ENCODE data around the gene CLP1.

CLP1 gene

GRCh38 chr11:57667117-57667735 is 9.7 kb downstream of the CLP1 start:
- ChIA-PET POLR2A (interaction anchor here (0.6 to 2.0 kb wide), 4 partner anchors 9 to 122 kb away, joined by 3 to 7 read pairs (median 4); partner anchors contain the start of gene CLP1), CTCF (interaction anchor here (0.8 to 2.1 kb wide), 5 partner anchors 9 to 849 kb away, joined by 3 to 10 read pairs (median 4); partner anchors contain the start of gene CLP1)
- Histone ChIP-seq H3K27me3 (replicated peaks in 2 of 5; ENCODE audit: control insufficient read depth in 4 of 5, insufficient read depth in 5 of 5, low read length in 4 of 5) (no peaks in the 10 kb centered on the region), H3K4me1 (ENCODE audit: control extremely low read depth in 1 of 4, control insufficient read depth in 4 of 4, insufficient read depth in 4 of 4, low read length in 3 of 4) (peaks cover 10 to 27% (median 20%) of the 10 kb centered on the region in 4 experiments), H3K4me3 (ENCODE audit: control insufficient read depth in 1 of 7, extremely low read depth in 1 of 7, insufficient read depth in 4 of 7, low read depth in 2 of 7, low read length in 6 of 7) (peak overlapping the region; percentile 77 to 99 (median 96)), H3K9me3 (ENCODE audit: control extremely low read depth in 1 of 5, control insufficient read depth in 4 of 5, insufficient read depth in 2 of 5, low read depth in 1 of 5, low read length in 4 of 5) (no peaks in the 10 kb centered on the region), H3K36me3 (ENCODE audit: control insufficient read depth in 4 of 4, insufficient read depth in 4 of 4, low read length in 3 of 4) (peaks cover 6 to 15% (median 11%) of the 10 kb centered on the region in 4 experiments), H3K27ac (ENCODE audit: insufficient read depth in 1 of 2, low read depth in 1 of 2, low read length in 2 of 2, poor library complexity in 1 of 2, severe bottlenecking in 2 of 2) (peak overlapping the region; percentile 100)
- WGBS (ENCODE audit: insufficient coverage) = 0% methylated on average over 24 of the region's 29 CpGs
- DNase-seq = peak; percentile 99 to 100 (median 99)

GRCh38 chr11:57667736-57668433 is 10.3 kb downstream of the CLP1 start, which contains the start of gene ZDHHC5:
ZDHHC5 (plus strand) TSS chr11:57668114; CDS start chr11:57673091, 4,977 bp downstream.
- Histone ChIP-seq H3K9me3 (ENCODE audit: control extremely low read depth in 1 of 5, control insufficient read depth in 4 of 5, insufficient read depth in 2 of 5, low read depth in 1 of 5, low read length in 4 of 5) (no peaks in the 10 kb centered on the region), H3K36me3 (ENCODE audit: control insufficient read depth in 4 of 4, insufficient read depth in 4 of 4, low read length in 3 of 4) (peaks cover 6 to 15% (median 13%) of the 10 kb centered on the region in 4 experiments), H3K4me3 (ENCODE audit: control insufficient read depth in 1 of 7, extremely low read depth in 1 of 7, insufficient read depth in 4 of 7, low read depth in 2 of 7, low read length in 6 of 7) (peak within 1 kb of the TSS; percentile 84 to 99 (median 97)), H3K4me1 (ENCODE audit: control extremely low read depth in 1 of 4, control insufficient read depth in 4 of 4, insufficient read depth in 4 of 4, low read length in 3 of 4) (peaks cover 10 to 27% (median 20%) of the 10 kb centered on the region in 4 experiments), H3K27ac (ENCODE audit: insufficient read depth in 1 of 2, low read depth in 1 of 2, low read length in 2 of 2, poor library complexity in 1 of 2, severe bottlenecking in 2 of 2) (peak within 1 kb of the TSS; percentile 100), H3K27me3 (replicated peaks in 2 of 5; ENCODE audit: control insufficient read depth in 4 of 5, insufficient read depth in 5 of 5, low read length in 4 of 5) (no peaks in the 10 kb centered on the region)
- WGBS (ENCODE audit: insufficient coverage) = 0% methylated on average over 86 of the region's 96 CpGs
- peak; percentile 100 for DNase-seq
- ChIA-PET POLR2A (interaction anchor here (0.6 to 2.0 kb wide), 4 partner anchors 10 to 121 kb away, joined by 3 to 7 read pairs (median 4); partner anchors contain the start of gene CLP1), CTCF (interaction anchor here (1.9 kb wide), 1 partner anchor 23 kb away, joined by 10 read pairs; no protein-coding TSS in a partner anchor)

- WGBS (ENCODE audit: insufficient coverage) = 0% methylated on average over 17 of the region's 31 CpGs
- peak overlapping the region; percentile 100 for H3K27ac ChIP-seq (ENCODE audit: insufficient read depth in 1 of 2, low read depth in 1 of 2, low read length in 2 of 2, poor library complexity in 1 of 2, severe bottlenecking in 2 of 2)
- CTCF ChIA-PET = no interaction called here
- H3K9me3 ChIP-seq (ENCODE audit: control extremely low read depth in 1 of 5, control insufficient read depth in 4 of 5, insufficient read depth in 2 of 5, low read depth in 1 of 5, low read length in 4 of 5) = no peaks in the 10 kb centered on the region
- DNase-seq = peak in 2 of 3 donors; percentile 68 to 71
- H3K36me3 ChIP-seq (ENCODE audit: control insufficient read depth in 4 of 4, insufficient read depth in 4 of 4, low read length in 3 of 4) = peaks cover 8 to 19% (median 15%) of the 10 kb centered on the region in 4 experiments
- peaks cover 10 to 28% (median 20%) of the 10 kb centered on the region in 4 experiments for H3K4me1 ChIP-seq (ENCODE audit: control extremely low read depth in 1 of 4, control insufficient read depth in 4 of 4, insufficient read depth in 4 of 4, low read length in 3 of 4)
- H3K27me3 ChIP-seq (replicated peaks in 2 of 5; ENCODE audit: control insufficient read depth in 4 of 5, insufficient read depth in 5 of 5, low read length in 4 of 5) = no peaks in the 10 kb centered on the region
- POLR2A ChIA-PET = interaction anchor here (0.7 to 2.0 kb wide), 3 partner anchors 11 to 19 kb away, joined by 3 to 7 read pairs (median 3); partner anchors contain the start of gene CLP1
- peak overlapping the region; percentile 84 to 99 (median 97) for H3K4me3 ChIP-seq (ENCODE audit: control insufficient read depth in 1 of 7, extremely low read depth in 1 of 7, insufficient read depth in 4 of 7, low read depth in 2 of 7, low read length in 6 of 7)
Observed at GRCh38 chr11:57668434-57668782, 10.8 kb downstream of the CLP1 start.

GRCh38 chr11:57674251-57674650 is 16.7 kb downstream of the CLP1 start:
- Histone ChIP-seq H3K9me3 (ENCODE audit: control extremely low read depth in 1 of 5, control insufficient read depth in 4 of 5, insufficient read depth in 2 of 5, low read depth in 1 of 5, low read length in 4 of 5) (no peaks in the 10 kb centered on the region), H3K27me3 (replicated peaks in 2 of 5; ENCODE audit: control insufficient read depth in 4 of 5, insufficient read depth in 5 of 5, low read length in 4 of 5) (no peaks in the 10 kb centered on the region), H3K4me1 (ENCODE audit: control extremely low read depth in 1 of 4, control insufficient read depth in 4 of 4, insufficient read depth in 4 of 4, low read length in 3 of 4) (peaks cover under 1 to 17% (median 6%) of the 10 kb centered on the region in 4 experiments), H3K4me3 (ENCODE audit: control insufficient read depth in 1 of 7, extremely low read depth in 1 of 7, insufficient read depth in 4 of 7, low read depth in 2 of 7, low read length in 6 of 7) (no peak overlapping the region), H3K27ac (ENCODE audit: insufficient read depth in 1 of 2, low read depth in 1 of 2, low read length in 2 of 2, poor library complexity in 1 of 2, severe bottlenecking in 2 of 2) (peak overlapping the region in 1 of 2 experiments; percentile 16), H3K36me3 (ENCODE audit: control insufficient read depth in 4 of 4, insufficient read depth in 4 of 4, low read length in 3 of 4) (peaks cover 20 to 55% (median 34%) of the 10 kb centered on the region in 4 experiments)
- CTCF ChIA-PET = interaction anchor here (1.1 to 1.5 kb wide), 2 partner anchors 11 to 19 kb away, joined by 3 read pairs; no protein-coding TSS in a partner anchor
- no peak for DNase-seq
- POLR2A ChIA-PET = no interaction called here

GRCh38 chr11:57675176-57675941 is 17.8 kb downstream of the CLP1 start:
- DNase-seq = no peak
- Histone ChIP-seq H3K27ac (ENCODE audit: insufficient read depth in 1 of 2, low read depth in 1 of 2, low read length in 2 of 2, poor library complexity in 1 of 2, severe bottlenecking in 2 of 2) (no peak overlapping the region), H3K36me3 (ENCODE audit: control insufficient read depth in 4 of 4, insufficient read depth in 4 of 4, low read length in 3 of 4) (peaks cover 20 to 64% (median 36%) of the 10 kb centered on the region in 4 experiments), H3K4me3 (ENCODE audit: control insufficient read depth in 1 of 7, extremely low read depth in 1 of 7, insufficient read depth in 4 of 7, low read depth in 2 of 7, low read length in 6 of 7) (no peak overlapping the region), H3K4me1 (ENCODE audit: control extremely low read depth in 1 of 4, control insufficient read depth in 4 of 4, insufficient read depth in 4 of 4, low read length in 3 of 4) (peaks cover 0 to 6% (median 0%) of the 10 kb centered on the region in 4 experiments), H3K9me3 (ENCODE audit: control extremely low read depth in 1 of 5, control insufficient read depth in 4 of 5, insufficient read depth in 2 of 5, low read depth in 1 of 5, low read length in 4 of 5) (no peaks in the 10 kb centered on the region), H3K27me3 (replicated peaks in 2 of 5; ENCODE audit: control insufficient read depth in 4 of 5, insufficient read depth in 5 of 5, low read length in 4 of 5) (no peaks in the 10 kb centered on the region)
- CTCF ChIA-PET = interaction anchor here (0.8 to 1.5 kb wide), 6 partner anchors 9 to 34 kb away, joined by 3 to 4 read pairs (median 3); no protein-coding TSS in a partner anchor
- WGBS (ENCODE audit: insufficient coverage) = 100% methylated on average over 1 of the region's 3 CpGs
- POLR2A ChIA-PET = no interaction called here

GRCh38 chr11:57679396-57679795 is 21.8 kb downstream of the CLP1 start:
- no peaks in the 10 kb centered on the region for H3K9me3 ChIP-seq (ENCODE audit: control extremely low read depth in 1 of 5, control insufficient read depth in 4 of 5, insufficient read depth in 2 of 5, low read depth in 1 of 5, low read length in 4 of 5)
- ChIA-PET POLR2A (no interaction called here), CTCF (interaction anchor here (1.1 to 1.6 kb wide), 3 partner anchors 10 to 111 kb away, joined by 3 to 4 read pairs (median 4); partner anchors contain the start of gene UBE2L6)
- WGBS (ENCODE audit: insufficient coverage) = 100% methylated on average over 3 of the region's 4 CpGs
- DNase-seq = no peak
- no peak overlapping the region for H3K4me3 ChIP-seq (ENCODE audit: control insufficient read depth in 1 of 7, extremely low read depth in 1 of 7, insufficient read depth in 4 of 7, low read depth in 2 of 7, low read length in 6 of 7)
- no peak overlapping the region for H3K27ac ChIP-seq (ENCODE audit: insufficient read depth in 1 of 2, low read depth in 1 of 2, low read length in 2 of 2, poor library complexity in 1 of 2, severe bottlenecking in 2 of 2)
- H3K4me1 ChIP-seq (ENCODE audit: control extremely low read depth in 1 of 4, control insufficient read depth in 4 of 4, insufficient read depth in 4 of 4, low read length in 3 of 4) = no peaks in the 10 kb centered on the region
- H3K27me3 ChIP-seq (replicated peaks in 2 of 5; ENCODE audit: control insufficient read depth in 4 of 5, insufficient read depth in 5 of 5, low read length in 4 of 5) = no peaks in the 10 kb centered on the region
- H3K36me3 ChIP-seq (ENCODE audit: control insufficient read depth in 4 of 4, insufficient read depth in 4 of 4, low read length in 3 of 4) = peaks cover 11 to 69% (median 40%) of the 10 kb centered on the region in 4 experiments
